Measurements from ENCODE around the gene WIPI1. TPM values are rescaled to one million over a fixed set of nuclear protein-coding genes. Genes with fewer than 3 reads are reported as not detected.

WIPI1 gene
- polyA plus RNA-seq, 2 of the 4 experiments (the other 2 are of a cell fraction), result 9.5 to 19.7 TPM

- H3K4me1 ChIP-seq, result no peaks in the 10 kb centered on the region
- H3K4me3 ChIP-seq, result no peak overlapping the region
- CTCF ChIA-PET, result interaction anchor here (0.8 to 9.3 kb wide), 9 partner anchors 10 to 183 kb away, joined by 3 to 51 read pairs (median 4); no protein-coding TSS in a partner anchor
- POLR2A ChIA-PET, result no interaction called here
- DNase-seq (ENCODE audit: low read depth in 1 of 2, low spot score in 1 of 2) (no peak), FAIRE-seq (no peak), ATAC-seq (no peak)
- H3K9me3 ChIP-seq, result no peaks in the 10 kb centered on the region
- H3K4me2 ChIP-seq, result no peak overlapping the region
- no peak for TF ChIP-seq NR3C1 (IDR thresholded peaks at IDR 0.05)
- no peak overlapping the region for H3K27ac ChIP-seq
- 74% methylated on average over 9 of the region's 9 CpGs for WGBS (ENCODE audit: missing lambda C conversion rate)
Observed at GRCh38 chr17:68446626-68447041, 10.7 kb downstream of the WIPI1 start.

- Histone ChIP-seq H3K4me3 (no peak overlapping the region), H3K4me1 (no peaks in the 10 kb centered on the region), H3K9me3 (no peaks in the 10 kb centered on the region), H3K27ac (no peak overlapping the region), H3K4me2 (no peak overlapping the region)
- ChIA-PET CTCF (interaction anchor here (1.0 to 9.3 kb wide), 9 partner anchors 9 to 245 kb away, joined by 4 to 51 read pairs (median 7); no protein-coding TSS in a partner anchor), POLR2A (interaction anchor here (0.7 kb wide), 1 partner anchor 13 kb away, joined by 3 read pairs; no protein-coding TSS in a partner anchor)
- no peak for TF ChIP-seq ESRRA (IDR thresholded peaks at IDR 0.05; ENCODE audit: borderline replicate concordance, low read length)
- TF ChIP-seq CBX2 (IDR thresholded peaks at IDR 0.05; ENCODE audit: borderline replicate concordance, low read depth), result no peak
- no peak for TF ChIP-seq ATOH8 (CRISPR knock-in tag; IDR thresholded peaks at IDR 0.05; ENCODE audit: low read depth)
- TF ChIP-seq ELK1 (IDR thresholded peaks at IDR 0.05; ENCODE audit: low read depth, low read length), result no peak
- no peak for TF ChIP-seq FOXS1 (CRISPR knock-in tag; IDR thresholded peaks at IDR 0.05)
- TF ChIP-seq RCOR1 (IDR thresholded peaks at IDR 0.05; ENCODE audit: low read depth, low read length), result no peak
- no peak for TF ChIP-seq RNF2 (IDR thresholded peaks at IDR 0.05; ENCODE audit: borderline replicate concordance, low read depth)
- no peak for TF ChIP-seq PBX3 (IDR thresholded peaks at IDR 0.05)
- TF ChIP-seq CTCF (IDR thresholded peaks at IDR 0.05), result no peak
- ATAC-seq (no peak), FAIRE-seq (no peak), DNase-seq (ENCODE audit: low read depth in 1 of 2, low spot score in 1 of 2) (no peak)
- WGBS (ENCODE audit: missing lambda C conversion rate), result 94% methylated on average over 8 of the region's 8 CpGs
Observed at GRCh38 chr17:68445671-68446070, 11.6 kb downstream of the WIPI1 start.

- 83% methylated on average over 11 of the region's 11 CpGs for WGBS (ENCODE audit: missing lambda C conversion rate)
- Histone ChIP-seq H3K4me3 (no peak overlapping the region), H3K4me2 (no peak overlapping the region), H3K27ac (no peak overlapping the region), H3K4me1 (no peaks in the 10 kb centered on the region), H3K9me3 (no peaks in the 10 kb centered on the region)
- ChIA-PET CTCF (interaction anchor here (0.7 to 9.3 kb wide), 5 partner anchors 12 to 315 kb away, joined by 3 to 51 read pairs (median 8); no protein-coding TSS in a partner anchor), POLR2A (no interaction called here)
- ATAC-seq (no peak), DNase-seq (ENCODE audit: low read depth in 1 of 2, low spot score in 1 of 2) (no peak), FAIRE-seq (no peak)
- TF ChIP-seq REST (IDR thresholded peaks at IDR 0.05), result no peak
- TF ChIP-seq HOXB5 (CRISPR knock-in tag; IDR thresholded peaks at IDR 0.05), result no peak
- no peak for TF ChIP-seq RNF2 (IDR thresholded peaks at IDR 0.05; ENCODE audit: borderline replicate concordance, low read depth)
- TF ChIP-seq FOSL2 (IDR thresholded peaks at IDR 0.05), result no peak
- no peak for TF ChIP-seq FOSL2 (CRISPR knock-in tag; IDR thresholded peaks at IDR 0.05)
- no peak for TF ChIP-seq KDM1A (IDR thresholded peaks at IDR 0.05; ENCODE audit: low read depth)
- TF ChIP-seq JUNB (IDR thresholded peaks at IDR 0.05), result no peak
- no peak for TF ChIP-seq JUN (IDR thresholded peaks at IDR 0.05)
- TF ChIP-seq NR3C1 (IDR thresholded peaks at IDR 0.05), result no peak
- TF ChIP-seq NFE2L2 (conservative IDR thresholded peaks at IDR 0.05; ENCODE audit: low read length), result no peak
- TF ChIP-seq EHF (CRISPR knock-in tag; IDR thresholded peaks at IDR 0.05), result no peak
- TF ChIP-seq CBX8 (IDR thresholded peaks at IDR 0.05), result no peak
- TF ChIP-seq SREBF2 (IDR thresholded peaks at IDR 0.05), result no peak
- TF ChIP-seq MAZ (IDR thresholded peaks at IDR 0.05; ENCODE audit: borderline replicate concordance, low read depth, low read length), result no peak
- TF ChIP-seq HMGXB4 (CRISPR knock-in tag; IDR thresholded peaks at IDR 0.05; ENCODE audit: borderline replicate concordance), result no peak
- TF ChIP-seq GATA3 (IDR thresholded peaks at IDR 0.05; ENCODE audit: borderline replicate concordance), result no peak
Observed at GRCh38 chr17:68443972-68444464, 13.3 kb downstream of the WIPI1 start.
